DND-41 (cell line): ENCODE measurements around the gene WDPCP.
"Not testable (repeated sequence)": the region's sequence is repeated elsewhere in the genome, so short reads cannot be mapped to it uniquely, and the experiment has no call there.

ENCODE experiments used
- ATAC-seq: fragments of 200-7000 bp; cut with Tn5 transposase; 3 replicates; pipeline ENCODE4 v1.9.1; 2021; ENCODE audit warnings: low read depth; ENCODE audit not compliant: insufficient read depth
- DNase-seq: peaks from one replicate; pipeline ENCODE4 v3.0.0-alpha.2; 2020
- H2AFZ ChIP-seq: 2 replicates; pipeline ENCODE4 v1.6.0; 2012; ENCODE audit warnings: low read depth, low read length
- H3K27ac ChIP-seq: 2 replicates; pipeline ENCODE4 v1.5.1; 2012; ENCODE audit warnings: low read length, inconsistent platforms
- H3K27me3 ChIP-seq: fragments of 200-600 bp; sonication (generic); 2 replicates; pipeline ENCODE4 v1.6.0; 2012; ENCODE audit warnings: low read length, mild to moderate bottlenecking, inconsistent platforms; ENCODE audit not compliant: insufficient read depth, poor library complexity
- H3K36me3 ChIP-seq: 2 replicates; pipeline ENCODE4 v1.5.1; 2012; ENCODE audit warnings: low read length, inconsistent platforms; ENCODE audit not compliant: insufficient read depth
- H3K4me1 ChIP-seq: 2 replicates; pipeline ENCODE4 v1.5.1; 2012; ENCODE audit warnings: mild to moderate bottlenecking, low read length; ENCODE audit not compliant: insufficient read depth
- H3K4me2 ChIP-seq: 2 replicates; pipeline ENCODE4 v1.6.0; 2012; ENCODE audit warnings: mild to moderate bottlenecking, moderate library complexity, low read length, inconsistent platforms; ENCODE audit not compliant: insufficient read depth
- H3K4me3 ChIP-seq, 2 experiments: fragments of 200-600 bp in 1 of 2; shearing (Covaris generic) in 1 of 2; 2 replicates each; pipeline ENCODE4 v1.5.1; 2012 to 2016; ENCODE audit warnings: inconsistent platforms in 2 of 2, low read length in 2 of 2, mild to moderate bottlenecking in 2 of 2, low read depth in 1 of 2, moderate library complexity in 1 of 2
- H3K79me2 ChIP-seq: 2 replicates; pipeline ENCODE4 v1.6.0; 2012; ENCODE audit warnings: low read length, inconsistent platforms; ENCODE audit not compliant: insufficient read depth
- H3K9ac ChIP-seq: 2 replicates; pipeline ENCODE4 v1.6.0; 2012; ENCODE audit warnings: low read depth, mild to moderate bottlenecking, inconsistent platforms, low read length, moderate library complexity
- H3K9me3 ChIP-seq: 2 replicates; pipeline ENCODE4 v1.5.1; 2012; ENCODE audit warnings: low read length, moderate library complexity, mild to moderate bottlenecking, inconsistent platforms; ENCODE audit not compliant: insufficient read depth, severe bottlenecking
- H4K20me1 ChIP-seq: 2 replicates; pipeline ENCODE4 v1.6.0; 2012; ENCODE audit warnings: low read length; ENCODE audit not compliant: insufficient read depth
- CTCF ChIP-seq: IDR thresholded peaks from 2 replicates; pipeline ENCODE4 v1.5.1; 2012; ENCODE audit warnings: borderline replicate concordance, low read length, moderate library complexity, mild to moderate bottlenecking; ENCODE audit not compliant: poor library complexity, severe bottlenecking; ENCODE audit errors: extremely low read depth
- EZH2 ChIP-seq: IDR thresholded peaks from 3 replicates; pipeline ENCODE4 v1.6.1; 2012; ENCODE audit warnings: borderline replicate concordance, low read depth, mild to moderate bottlenecking, moderate library complexity, low read length, inconsistent platforms; ENCODE audit not compliant: severe bottlenecking

WDPCP gene

GRCh38 chr2:63086687-63087086, 501.6 kb downstream of the WDPCP start:
- Histone ChIP-seq H3K4me3 (no peak overlapping the region), H3K36me3 (no peaks in the 10 kb centered on the region), H3K4me2 (no peak overlapping the region), H3K4me1 (no peaks in the 10 kb centered on the region), H3K27me3 (no peaks in the 10 kb centered on the region), H4K20me1 (no peaks in the 10 kb centered on the region), H3K27ac (no peak overlapping the region), H3K9me3 (no peaks in the 10 kb centered on the region), H2AFZ (no peak overlapping the region), H3K9ac (no peak overlapping the region), H3K79me2 (no peaks in the 10 kb centered on the region)
- DNase-seq = no peak
- TF ChIP-seq CTCF (no peak), EZH2 (no peak)
- ATAC-seq = no peak

GRCh38 chr2:63081404-63081803, 506.9 kb downstream of the WDPCP start:
- Histone ChIP-seq H3K79me2 (no peaks in the 10 kb centered on the region), H4K20me1 (no peaks in the 10 kb centered on the region), H3K36me3 (no peaks in the 10 kb centered on the region), H3K4me1 (no peaks in the 10 kb centered on the region), H3K4me2 (no peak overlapping the region), H3K27me3 (no peaks in the 10 kb centered on the region), H3K27ac (no peak overlapping the region), H3K9ac (no peak overlapping the region), H2AFZ (no peak overlapping the region), H3K4me3 (no peak overlapping the region), H3K9me3 (no peaks in the 10 kb centered on the region)
- TF ChIP-seq CTCF (no peak), EZH2 (no peak)
- DNase-seq (no peak), ATAC-seq (peak; percentile 80)

- ATAC-seq = no peak
- no peak overlapping the region for H3K27ac ChIP-seq
Measured at GRCh38 chr2:63078852-63079606, 509.2 kb downstream of the WDPCP start.

GRCh38 chr2:63074399-63074798, 513.9 kb downstream of the WDPCP start:
- ATAC-seq, H3K4me2 ChIP-seq, H2AFZ ChIP-seq, H3K9me3 ChIP-seq, H3K9ac ChIP-seq, H3K79me2 ChIP-seq, H3K4me3 ChIP-seq, DNase-seq, H3K27ac ChIP-seq, H3K4me1 ChIP-seq, H3K27me3 ChIP-seq, H3K36me3 ChIP-seq, H4K20me1 ChIP-seq: not testable (repeated sequence)

More at GRCh38 chr2:63078852-63079606, 509.2 kb downstream of the WDPCP start:
- Histone ChIP-seq H3K4me3 (no peak overlapping the region), H3K4me2 (no peak overlapping the region), H3K4me1 (no peaks in the 10 kb centered on the region), H2AFZ (no peak overlapping the region), H3K27me3 (no peaks in the 10 kb centered on the region), H4K20me1 (no peaks in the 10 kb centered on the region), H3K36me3 (no peaks in the 10 kb centered on the region), H3K9ac (no peak overlapping the region), H3K79me2 (no peaks in the 10 kb centered on the region), H3K9me3 (no peaks in the 10 kb centered on the region)
- no peak for TF ChIP-seq EZH2
- TF ChIP-seq CTCF = peak; percentile 65
- DNase-seq = peak; percentile 42
